ENCODE data around the gene EVI5. TPM values are rescaled to one million over a fixed set of nuclear protein-coding genes. Genes with fewer than 3 reads are reported as not detected.
A peak's percentile ranks its signal among the peaks of the same experiment; 100 is the strongest.

Gene EVI5
- total RNA-seq, 1 donor from 2014 or later: 80.4 TPM

DNA sequence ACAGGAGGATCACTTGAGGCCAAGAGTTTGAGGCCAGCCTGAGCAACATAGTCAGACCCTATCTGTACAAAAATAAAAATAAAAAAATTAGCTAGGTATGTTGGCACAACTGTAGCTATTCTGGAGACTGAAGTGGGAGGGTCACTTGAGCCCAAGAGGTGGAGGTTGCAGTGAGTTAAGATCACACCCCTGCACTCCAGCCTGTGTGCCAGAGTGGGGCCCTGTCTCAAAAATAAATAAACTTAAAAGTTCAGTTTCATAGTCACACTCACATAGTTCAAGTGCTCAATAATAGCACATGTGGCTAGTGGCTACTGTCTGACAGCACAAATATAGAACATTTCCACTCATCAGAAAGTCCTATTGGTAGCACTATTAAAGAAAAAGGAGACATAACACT is 5.2 kb upstream of the EVI5 start:
- H3K27me3 Mint-ChIP-seq (ENCODE audit: low read depth, unreplicated experiment): no peaks in the 10 kb centered on the region

DNA sequence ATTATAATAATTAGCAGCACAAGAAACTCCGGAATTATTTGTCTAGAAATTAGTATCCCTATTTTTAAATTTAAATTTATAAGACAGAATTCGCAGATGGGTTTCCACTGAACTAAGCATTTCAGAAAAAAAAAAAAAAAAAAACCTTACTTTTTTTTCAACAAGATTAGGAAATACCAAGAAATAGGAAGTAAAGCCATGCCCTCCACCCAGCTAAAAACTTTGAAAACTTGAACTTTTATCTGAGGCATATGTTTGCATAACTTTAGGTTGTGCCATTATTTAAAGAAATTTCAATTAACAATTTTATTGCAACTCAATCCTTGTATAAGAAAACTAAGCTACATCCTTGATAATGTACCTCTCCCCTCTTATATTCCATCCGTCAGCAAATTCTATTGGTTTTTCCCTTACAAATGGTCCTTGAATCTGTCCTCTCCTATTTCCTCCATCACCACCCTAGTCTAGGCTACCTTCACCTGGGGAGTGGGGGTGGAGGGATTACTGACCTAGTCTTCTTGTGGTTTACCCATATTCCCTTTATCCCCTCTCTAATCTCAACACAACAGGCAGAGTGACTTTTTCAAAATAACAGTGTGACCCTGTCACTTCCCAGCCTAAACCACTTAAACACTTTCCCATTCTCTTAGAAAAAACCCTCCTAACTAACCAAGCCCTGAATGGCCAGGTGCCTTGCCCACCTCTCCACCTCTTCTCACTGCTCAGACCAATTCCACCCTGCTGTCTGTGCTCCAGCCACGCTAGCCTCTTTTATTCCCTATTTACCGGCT is 1.4 kb upstream of the EVI5 start:
- Mint-ChIP-seq H3K36me3 (ENCODE audit: low read depth, unreplicated experiment) (peaks cover 2% of the 10 kb centered on the region), H3K4me1 (ENCODE audit: low read depth, unreplicated experiment) (peaks cover 7% of the 10 kb centered on the region), H3K9me3 (ENCODE audit: unreplicated experiment) (no peaks in the 10 kb centered on the region), H3K27ac (ENCODE audit: unreplicated experiment) (peak overlapping the region; percentile 48), H3K27me3 (ENCODE audit: low read depth, unreplicated experiment) (no peaks in the 10 kb centered on the region), H3K4me3 (ENCODE audit: unreplicated experiment) (peak overlapping the region; percentile 89)
- Histone ChIP-seq H3K36me3 (ENCODE audit: insufficient read depth, low read length) (no peaks in the 10 kb centered on the region), H3K79me2 (ENCODE audit: insufficient read depth, low read length) (peaks cover 31% of the 10 kb centered on the region), H3K9ac (ENCODE audit: low read length) (no peak overlapping the region), H3K27ac (ENCODE audit: low read depth, low read length) (no peak overlapping the region), H4K20me1 (ENCODE audit: insufficient read depth, low read length) (peaks cover 25% of the 10 kb centered on the region), H3K9me3 (ENCODE audit: insufficient read depth, low read depth, low read length) (no peaks in the 10 kb centered on the region), H3K27me3 (ENCODE audit: insufficient read depth, low read length) (no peaks in the 10 kb centered on the region), H3K4me2 (ENCODE audit: low read length) (no peak overlapping the region), H3K4me3 (ENCODE audit: insufficient read depth, low read depth, low read length) (no peak overlapping the region), H2AFZ (ENCODE audit: low read depth, low read length) (no peak overlapping the region), H3K4me1 (ENCODE audit: insufficient read depth, low read length) (no peaks in the 10 kb centered on the region)
- no peak for TF ChIP-seq EZH2 (IDR thresholded peaks at IDR 0.05; ENCODE audit: insufficient read depth, low read length)
- TF ChIP-seq, protein P1, sequence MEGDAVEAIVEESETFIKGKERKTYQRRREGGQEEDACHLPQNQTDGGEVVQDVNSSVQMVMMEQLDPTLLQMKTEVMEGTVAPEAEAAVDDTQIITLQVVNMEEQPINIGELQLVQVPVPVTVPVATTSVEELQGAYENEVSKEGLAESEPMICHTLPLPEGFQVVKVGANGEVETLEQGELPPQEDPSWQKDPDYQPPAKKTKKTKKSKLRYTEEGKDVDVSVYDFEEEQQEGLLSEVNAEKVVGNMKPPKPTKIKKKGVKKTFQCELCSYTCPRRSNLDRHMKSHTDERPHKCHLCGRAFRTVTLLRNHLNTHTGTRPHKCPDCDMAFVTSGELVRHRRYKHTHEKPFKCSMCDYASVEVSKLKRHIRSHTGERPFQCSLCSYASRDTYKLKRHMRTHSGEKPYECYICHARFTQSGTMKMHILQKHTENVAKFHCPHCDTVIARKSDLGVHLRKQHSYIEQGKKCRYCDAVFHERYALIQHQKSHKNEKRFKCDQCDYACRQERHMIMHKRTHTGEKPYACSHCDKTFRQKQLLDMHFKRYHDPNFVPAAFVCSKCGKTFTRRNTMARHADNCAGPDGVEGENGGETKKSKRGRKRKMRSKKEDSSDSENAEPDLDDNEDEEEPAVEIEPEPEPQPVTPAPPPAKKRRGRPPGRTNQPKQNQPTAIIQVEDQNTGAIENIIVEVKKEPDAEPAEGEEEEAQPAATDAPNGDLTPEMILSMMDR (IDR thresholded peaks at IDR 0.05; ENCODE audit: insufficient read depth, low read depth, low read length): no peak
- FAIRE-seq (no peak), DNase-seq (ENCODE audit: low read depth) (no peak)

More for the DNA sequence above, 5.2 kb upstream of the EVI5 start:
- no peak for FAIRE-seq
- Mint-ChIP-seq H3K4me3 (ENCODE audit: unreplicated experiment) (no peak overlapping the region), H3K36me3 (ENCODE audit: low read depth, unreplicated experiment) (no peaks in the 10 kb centered on the region), H3K27ac (ENCODE audit: unreplicated experiment) (no peak overlapping the region), H3K4me1 (ENCODE audit: low read depth, unreplicated experiment) (no peaks in the 10 kb centered on the region), H3K9me3 (ENCODE audit: unreplicated experiment) (no peaks in the 10 kb centered on the region)
- Histone ChIP-seq H3K4me3 (ENCODE audit: insufficient read depth, low read depth, low read length) (no peak overlapping the region), H3K4me1 (ENCODE audit: insufficient read depth, low read length) (peaks cover 3% of the 10 kb centered on the region), H4K20me1 (ENCODE audit: insufficient read depth, low read length) (no peaks in the 10 kb centered on the region), H3K4me2 (ENCODE audit: low read length) (no peak overlapping the region), H3K9me3 (ENCODE audit: insufficient read depth, low read depth, low read length) (no peaks in the 10 kb centered on the region), H3K79me2 (ENCODE audit: insufficient read depth, low read length) (no peaks in the 10 kb centered on the region), H2AFZ (ENCODE audit: low read depth, low read length) (no peak overlapping the region), H3K9ac (ENCODE audit: low read length) (no peak overlapping the region), H3K36me3 (ENCODE audit: insufficient read depth, low read length) (no peaks in the 10 kb centered on the region), H3K27me3 (ENCODE audit: insufficient read depth, low read length) (no peaks in the 10 kb centered on the region), H3K27ac (ENCODE audit: low read depth, low read length) (no peak overlapping the region)
- no peak for DNase-seq (ENCODE audit: low read depth)
- TF ChIP-seq, protein P1 (IDR thresholded peaks at IDR 0.05; ENCODE audit: insufficient read depth, low read depth, low read length): no peak
- TF ChIP-seq EZH2 (IDR thresholded peaks at IDR 0.05; ENCODE audit: insufficient read depth, low read length): no peak
